Stimulated activated CD8-positive, alpha-beta memory T cell treated with anti-CD3 and anti-CD28 coated beads, Interleukin-7, amount 100 ng/mL, for 4 hours (primary cell): Measurements from ENCODE around the gene WHAMM.
"Not testable (repeated sequence)": the region's sequence is repeated elsewhere in the genome, so short reads cannot be mapped to it uniquely, and the experiment has no call there.

Source experiments
- DNase-seq, 2 donors: peaks; one replicate each; pipeline ENCODE4 v3.0.0-alpha.2; 2020; ENCODE audit warnings: low read depth in 2 of 2

The WHAMM gene

GRCh38 chr15:82865981-82866380 lies 56.6 kb downstream of the WHAMM start:
- DNase-seq: not testable (repeated sequence)

GRCh38 chr15:82870727-82871320 lies 61.4 kb downstream of the WHAMM start:
- no peak for DNase-seq

GRCh38 chr15:82871358-82871757 lies 61.9 kb downstream of the WHAMM start:
- DNase-seq: no peak

GRCh38 chr15:82871832-82872484 lies 62.5 kb downstream of the WHAMM start:
- no peak for DNase-seq

- no peak for DNase-seq
Observed at GRCh38 chr15:82873000-82873680, 63.7 kb downstream of the WHAMM start.

GRCh38 chr15:82874267-82874666 lies 64.8 kb downstream of the WHAMM start:
- DNase-seq: no peak

- no peak for DNase-seq
Observed at GRCh38 chr15:82874961-82875360, 65.5 kb downstream of the WHAMM start.

GRCh38 chr15:82875411-82876003 lies 66.1 kb downstream of the WHAMM start:
- no peak for DNase-seq

GRCh38 chr15:82877825-82878224 lies 68.4 kb downstream of the WHAMM start:
- DNase-seq: no peak

- no peak for DNase-seq
Observed at GRCh38 chr15:82878325-82878724, 68.9 kb downstream of the WHAMM start.

- DNase-seq: no peak
Observed at GRCh38 chr15:82880704-82881103, 71.3 kb downstream of the WHAMM start.

- DNase-seq: no peak
Observed at GRCh38 chr15:82881747-82882146, 72.3 kb downstream of the WHAMM start.

- DNase-seq: no peak
Observed at GRCh38 chr15:82882273-82882928, 73.0 kb downstream of the WHAMM start.
